ENCODE data around the gene CPZ.

GRCh38 chr4:8606966-8607365 lies 14.4 kb downstream of the CPZ start:
- TF ChIP-seq CTCF (IDR thresholded peaks at IDR 0.05) (no peak), EZH2phosphoT487 (IDR thresholded peaks at IDR 0.05) (no peak)
